NCI-H2171 (cell line): ENCODE results near the gene MPND.

Source experiments
- DNase-seq: peaks from one replicate; lab custom pipeline; 2025; lab: John Stamatoyannopoulos, UW

MPND gene

GRCh38 chr19:4403005-4403761 lies 59.8 kb downstream of the MPND start:
- DNase-seq = no peak

GRCh38 chr19:4405977-4406376 lies 62.6 kb downstream of the MPND start:
- DNase-seq = no peak

- DNase-seq = no peak
These were observed 63.3 kb downstream of the MPND start for GRCh38 chr19:4406626-4407025.

GRCh38 chr19:4409123-4409933 lies 66.0 kb downstream of the MPND start:
- no peak for DNase-seq
